BE2C (cell line): Measurements from ENCODE around the gene STK40.

Source experiments
- DNase-seq: peaks from one replicate; pipeline ENCODE4 v3.0.0-alpha.2; 2020
- H3K27me3 ChIP-seq: fragments of 250-450 bp; sonication (Bioruptor Pico); 2 replicates; pipeline ENCODE4 v1.5.1; 2020; ENCODE audit warnings: mild to moderate bottlenecking
- H3K36me3 ChIP-seq: fragments of 250-450 bp; sonication (Bioruptor Pico); 2 replicates; pipeline ENCODE4 v1.5.1; 2020; ENCODE audit warnings: mild to moderate bottlenecking
- H3K4me1 ChIP-seq: fragments of 250-450 bp; sonication (Bioruptor Pico); 2 replicates; pipeline ENCODE4 v1.5.1; 2020
- H3K4me3 ChIP-seq: 2 replicates; pipeline ENCODE4 v1.5.1; 2011; ENCODE audit warnings: low read depth, low read length
- H3K9me3 ChIP-seq: fragments of 250-450 bp; sonication (Bioruptor Pico); 2 replicates; pipeline ENCODE4 v1.5.1; 2020
- CTCF ChIP-seq: IDR thresholded peaks from 2 replicates; pipeline ENCODE4 v1.5.1; 2012; ENCODE audit warnings: mild to moderate bottlenecking, low read depth, low read length

STK40 gene

GRCh38 chr1:36383240-36383639 is 2.5 kb downstream of the STK40 start:
- Histone ChIP-seq H3K9me3 (no peaks in the 10 kb centered on the region), H3K4me1 (peaks cover 22% of the 10 kb centered on the region), H3K4me3 (no peak overlapping the region), H3K36me3 (no peaks in the 10 kb centered on the region), H3K27me3 (no peaks in the 10 kb centered on the region)
- no peak for DNase-seq
- TF ChIP-seq CTCF, result no peak

GRCh38 chr1:36382669-36383068 is 3.1 kb downstream of the STK40 start:
- TF ChIP-seq CTCF, result no peak
- no peaks in the 10 kb centered on the region for H3K9me3 ChIP-seq
- H3K36me3 ChIP-seq, result no peaks in the 10 kb centered on the region
- no peaks in the 10 kb centered on the region for H3K27me3 ChIP-seq
- H3K4me1 ChIP-seq, result peaks cover 19% of the 10 kb centered on the region
- H3K4me3 ChIP-seq, result no peak overlapping the region
- DNase-seq, result no peak

- no peak overlapping the region for H3K4me3 ChIP-seq
- no peaks in the 10 kb centered on the region for H3K27me3 ChIP-seq
- TF ChIP-seq CTCF, result no peak
- no peaks in the 10 kb centered on the region for H3K36me3 ChIP-seq
- H3K9me3 ChIP-seq, result no peaks in the 10 kb centered on the region
- DNase-seq, result no peak
- peaks cover 16% of the 10 kb centered on the region for H3K4me1 ChIP-seq
Measured at GRCh38 chr1:36382231-36382630, 3.5 kb downstream of the STK40 start.

GRCh38 chr1:36381405-36381804 is 4.3 kb downstream of the STK40 start:
- no peaks in the 10 kb centered on the region for H3K36me3 ChIP-seq
- H3K4me1 ChIP-seq, result peaks cover 11% of the 10 kb centered on the region
- no peaks in the 10 kb centered on the region for H3K9me3 ChIP-seq
- H3K4me3 ChIP-seq, result no peak overlapping the region
- no peak for DNase-seq
- no peaks in the 10 kb centered on the region for H3K27me3 ChIP-seq
- no peak for TF ChIP-seq CTCF

GRCh38 chr1:36380782-36381181 is 4.9 kb downstream of the STK40 start:
- Histone ChIP-seq H3K4me1 (peaks cover 14% of the 10 kb centered on the region), H3K9me3 (no peaks in the 10 kb centered on the region), H3K36me3 (no peaks in the 10 kb centered on the region), H3K27me3 (no peaks in the 10 kb centered on the region), H3K4me3 (no peak overlapping the region)
- DNase-seq, result no peak
- TF ChIP-seq CTCF, result no peak

- Histone ChIP-seq H3K4me3 (no peak overlapping the region; the same call in 1 of the 2 replicates), H3K4me1 (peaks cover 14% of the 10 kb centered on the region), H3K36me3 (no peaks in the 10 kb centered on the region), H3K9me3 (no peaks in the 10 kb centered on the region), H3K27me3 (no peaks in the 10 kb centered on the region)
- DNase-seq, result no peak
- TF ChIP-seq CTCF, result no peak
Measured at GRCh38 chr1:36380143-36380619, 5.5 kb downstream of the STK40 start.
